Body of pancreas (tissue), 4 donors: ENCODE measurements around the gene RIC1.

Experiments used
- CTCF ChIP-seq, 7 experiments: fragments of 450-650 bp in 4 of 7; fragments of 200-600 bp in 3 of 7; sonication (generic) in 3 of 7; IDR thresholded peaks; one replicate each; pipeline ENCODE4 v1.5.1; 2016 to 2019; ENCODE audit warnings: antibody characterized with exemption in 7 of 7
- POLR2A ChIP-seq, 3 donors: fragments of 450-650 bp; IDR thresholded peaks; one replicate each; pipeline ENCODE4 v1.6.1; 2016; ENCODE audit warnings: antibody characterized with exemption in 3 of 3, mild to moderate bottlenecking in 2 of 3

GRCh38 chr9:5783982-5784381, 155.1 kb downstream of the RIC1 start:
- TF ChIP-seq CTCF (IDR thresholded peaks at IDR 0.05) = no peak
- TF ChIP-seq POLR2A (IDR thresholded peaks at IDR 0.05) = no peak
